SK-N-SH (cell line): ENCODE measurements around the gene ZBTB16. TPM values are rescaled to one million over a fixed set of nuclear protein-coding genes. Genes with fewer than 3 reads are reported as not detected.

Experiments
- CTCF ChIA-PET: fragments of 300-600, 350-600 bp; formaldehyde crosslinking; extraction: SDS; loops from one replicate; lab custom pipeline; 2021; lab: Yijun Ruan, JAX
- POLR2A ChIA-PET: fragments of 350-600 bp; sonication (Branson Sonifier 250); formaldehyde crosslinking; extraction: SDS; loops from one replicate; lab custom pipeline; 2020; ENCODE audit warnings: antibody characterized with exemption, inconsistent platforms; lab: Yijun Ruan, JAX
- DNase-seq: peaks from one replicate; pipeline ENCODE4 v3.0.0; 2012
- H2AFZ ChIP-seq: fragments of 200-600 bp; sonication (generic); 2 replicates; pipeline ENCODE4 v1.8.1; 2016; ENCODE audit warnings: antibody characterized with exemption, mild to moderate bottlenecking, low read depth
- H3F3A ChIP-seq: fragments of 200-600 bp; sonication (generic); replicated peaks from 2 replicates; pipeline ENCODE3; 2016; ENCODE audit warnings: antibody characterized with exemption, mild to moderate bottlenecking; ENCODE audit not compliant: insufficient read depth
- H3K27ac ChIP-seq, 2 experiments: fragments of 200-500 bp in 1 of 2; fragments of 200-600 bp in 1 of 2; sonication (Bioruptor generic) in 1 of 2; sonication (generic), shearing (Covaris generic) in 1 of 2; 2 replicates each; pipeline versions ENCODE4 v1.5.1 to v1.6.1; 2014 to 2016; ENCODE audit warnings: low read depth in 2 of 2, inconsistent platforms in 1 of 2, low read length in 1 of 2, mild to moderate bottlenecking in 1 of 2, mixed read lengths in 1 of 2
- H3K27me3 ChIP-seq: fragments of 200-600 bp; sonication (generic), shearing (Covaris generic); 2 replicates; pipeline ENCODE4 v1.6.1; 2016; ENCODE audit warnings: mixed run types; ENCODE audit not compliant: insufficient read depth
- H3K36me3 ChIP-seq, 2 experiments: fragments of 200-500 bp in 1 of 2; fragments of 200-600 bp in 1 of 2; sonication (Bioruptor generic) in 1 of 2; sonication (generic) in 1 of 2; replicated peaks in 1 of 2; 2 replicates each; pipeline versions ENCODE3 to v1.5.1; 2014 to 2016; ENCODE audit warnings: low read length in 1 of 2, mild to moderate bottlenecking in 1 of 2; ENCODE audit not compliant: insufficient read depth in 2 of 2, control insufficient read depth in 1 of 2
- H3K4me1 ChIP-seq, 2 experiments: fragments of 200-500 bp in 1 of 2; fragments of 200-600 bp in 1 of 2; sonication (Bioruptor generic) in 1 of 2; sonication (generic), shearing (Covaris generic) in 1 of 2; 2 replicates each; pipeline versions ENCODE4 v1.5.1 to v1.6.1; 2014 to 2016; ENCODE audit warnings: low read depth in 1 of 2, low read length in 1 of 2, mixed run types in 1 of 2; ENCODE audit not compliant: insufficient read depth in 2 of 2, control insufficient read depth in 1 of 2
- H3K4me2 ChIP-seq: fragments of 200-600 bp; sonication (generic), shearing (Covaris generic); 2 replicates; pipeline ENCODE4 v1.6.1; 2017; ENCODE audit warnings: mixed run types
- H3K4me3 ChIP-seq, 2 experiments: fragments of 200-500 bp in 1 of 2; fragments of 200-600 bp in 1 of 2; sonication (Bioruptor generic) in 1 of 2; sonication (generic), shearing (Covaris generic) in 1 of 2; 2 replicates each; pipeline versions ENCODE4 v1.5.1 to v1.8.1; 2014 to 2016; ENCODE audit warnings: low read depth in 2 of 2, inconsistent platforms in 1 of 2, low read length in 1 of 2, mild to moderate bottlenecking in 1 of 2, mixed read lengths in 1 of 2, moderate library complexity in 1 of 2
- H3K79me2 ChIP-seq: fragments of 200-600 bp; sonication (generic); 2 replicates; pipeline ENCODE4 v1.8.1; 2017; ENCODE audit warnings: mild to moderate bottlenecking; ENCODE audit not compliant: insufficient read depth
- H3K9ac ChIP-seq: fragments of 200-600 bp; sonication (generic); 2 replicates; pipeline ENCODE4 v1.6.1; 2017; ENCODE audit warnings: mixed run types
- H3K9me2 ChIP-seq: fragments of 200-600 bp; sonication (generic); 2 replicates; pipeline ENCODE4 v1.6.1; 2017; ENCODE audit warnings: mixed run types
- H3K9me3 ChIP-seq: fragments of 200-600 bp; sonication (generic); 2 replicates; pipeline ENCODE4 v1.6.1; 2017; ENCODE audit warnings: mixed run types, mild to moderate bottlenecking, moderate library complexity
- H4K20me1 ChIP-seq: fragments of 200-600 bp; sonication (generic); 2 replicates; pipeline ENCODE4 v1.6.1; 2017; ENCODE audit warnings: mild to moderate bottlenecking, mixed run types; ENCODE audit not compliant: insufficient read depth
- CHD2 ChIP-seq: fragments of 150-350 bp; IDR thresholded peaks from 2 replicates; pipeline ENCODE4 v1.6.1; 2018; ENCODE audit warnings: low read length; ENCODE audit not compliant: partially characterized antibody
- CTCF ChIP-seq: fragments of 200-600 bp; sonication (generic); IDR thresholded peaks from 2 replicates; pipeline ENCODE4 v1.6.1; 2017; ENCODE audit warnings: antibody characterized with exemption, mild to moderate bottlenecking, moderate library complexity
- ELF1 ChIP-seq: IDR thresholded peaks from 2 replicates; pipeline ENCODE4 v1.4.0; 2012
- EP300 ChIP-seq, 2 experiments: IDR thresholded peaks; 2 replicates each; pipeline versions ENCODE4 v1.4.0 to v1.6.1; 2012; ENCODE audit warnings: borderline replicate concordance in 1 of 2, low read depth in 1 of 2, low read length in 1 of 2
- EZH2phosphoT487 ChIP-seq: fragments of 200-600 bp; sonication (generic); IDR thresholded peaks from 2 replicates; pipeline ENCODE4 v1.6.1; 2017; ENCODE audit warnings: low read depth, mixed run types, mild to moderate bottlenecking, antibody characterized with exemption, moderate library complexity, borderline replicate concordance
- FOSL2 ChIP-seq: IDR thresholded peaks from 2 replicates; pipeline ENCODE4 v1.4.0; 2012; ENCODE audit warnings: low read depth, mild to moderate bottlenecking, moderate library complexity, borderline replicate concordance
- FOXM1 ChIP-seq: IDR thresholded peaks from 2 replicates; pipeline ENCODE4 v1.4.0; 2012; ENCODE audit warnings: low read depth, mild to moderate bottlenecking
- GATA2 ChIP-seq: sonication (generic); formaldehyde crosslinking; IDR thresholded peaks from 2 replicates; pipeline ENCODE4 v1.5.0; 2020; ENCODE audit warnings: mild to moderate bottlenecking, missing genetic modification reagents
- IRF3 ChIP-seq: fragments of 150-350 bp; IDR thresholded peaks from 2 replicates; pipeline ENCODE4 v1.6.1; 2016; ENCODE audit warnings: mild to moderate bottlenecking, low read depth, low read length
- NRF1 ChIP-seq: IDR thresholded peaks from 2 replicates; pipeline ENCODE4 v1.6.1; 2012; ENCODE audit warnings: low read depth, mild to moderate bottlenecking, low read length
- PBX3 ChIP-seq: IDR thresholded peaks from 2 replicates; pipeline ENCODE4; 2012
- RFX5 ChIP-seq: IDR thresholded peaks from 2 replicates; pipeline ENCODE4 v1.6.1; 2012; ENCODE audit warnings: mild to moderate bottlenecking, improper control_type of control experiment, low read length
- SIN3A ChIP-seq: IDR thresholded peaks from 2 replicates; pipeline ENCODE4 v1.6.1; 2012; ENCODE audit warnings: low read depth, mild to moderate bottlenecking, low read length, moderate library complexity, borderline replicate concordance
- SMC3 ChIP-seq: IDR thresholded peaks from 2 replicates; pipeline ENCODE4 v1.6.1; 2012; ENCODE audit warnings: low read depth, low read length, improper control_type of control experiment
- TAF1 ChIP-seq: IDR thresholded peaks from 2 replicates; pipeline ENCODE4 v1.6.1; 2012; ENCODE audit warnings: low read depth, mild to moderate bottlenecking, low read length, moderate library complexity, borderline replicate concordance
- TCF12 ChIP-seq: IDR thresholded peaks from 2 replicates; pipeline ENCODE4 v1.4.0; 2012
- TEAD4 ChIP-seq: IDR thresholded peaks from 2 replicates; pipeline ENCODE4 v1.4.0; 2012; ENCODE audit warnings: mild to moderate bottlenecking, borderline replicate concordance; ENCODE audit not compliant: insufficient read depth
- USF1 ChIP-seq: IDR thresholded peaks from 2 replicates; pipeline ENCODE4 v1.4.0; 2012; ENCODE audit warnings: low read depth, borderline replicate concordance
- ZBTB33 ChIP-seq: IDR thresholded peaks from 2 replicates; pipeline ENCODE4 v1.4.0; 2012; ENCODE audit warnings: low read depth, borderline replicate concordance
- WGBS: methylation state at CpG from one replicate; pipeline ENCODE4 v1.1.6; 2017; ENCODE audit warnings: low lambda C conversion rate; 5-methylcytosine and 5-hydroxymethylcytosine counted together
- polyA plus RNA-seq, 3 experiments: library from polyadenylated mRNA; depleted of rRNA; stranded (reverse); fragments of >200 nt; gene quantifications; 2 replicates each; pipeline ENCODE4 v1.2.3, GENCODE V29; 2012
- TF ChIP-seq, protein P1 (sequence below): IDR thresholded peaks from 2 replicates; pipeline ENCODE4 v1.6.1; 2012; ENCODE audit warnings: mild to moderate bottlenecking, low read depth, low read length, moderate library complexity

The ZBTB16 gene
- polyA plus RNA-seq, 1 of the 3 experiments (the other 2 are of a cell fraction), result not detected

DNA sequence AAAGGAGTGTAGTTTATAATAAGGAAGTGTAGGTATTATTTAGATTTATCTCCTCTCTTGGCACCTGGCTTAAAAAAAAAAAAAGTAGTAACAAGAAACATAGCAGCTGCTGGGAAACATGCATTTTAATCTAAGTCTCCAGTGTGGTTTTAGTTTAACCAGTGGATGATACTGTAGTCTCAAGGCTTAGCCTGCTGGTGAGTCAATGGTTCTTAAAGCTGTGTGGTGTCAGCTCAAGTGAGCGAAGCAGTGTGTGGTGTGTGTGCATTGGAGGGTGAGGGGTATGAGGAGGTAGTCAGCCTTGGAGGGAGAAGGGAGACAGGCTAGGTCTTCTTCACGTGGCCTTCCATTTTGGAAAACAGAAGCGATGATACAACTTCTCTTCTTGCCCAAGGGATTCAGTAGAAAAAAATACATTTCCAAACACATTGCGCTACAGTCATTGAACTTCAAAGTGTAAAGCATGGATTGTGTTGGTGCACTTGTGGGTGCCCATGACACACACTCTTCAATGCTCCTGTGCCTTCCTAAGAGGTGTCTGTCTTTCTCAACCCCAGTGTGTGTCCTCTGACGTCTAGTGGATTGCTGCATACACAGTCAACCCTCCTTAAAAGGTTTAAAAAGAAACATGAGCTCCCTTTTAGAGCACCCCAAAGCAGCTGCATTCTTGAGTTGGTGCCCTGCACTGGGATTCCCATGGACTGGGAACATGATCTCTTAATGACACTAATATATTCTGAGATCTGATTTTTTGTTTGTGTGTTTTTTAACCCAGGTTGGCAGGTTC is 40.1 kb downstream of the ZBTB16 start:
- no peaks in the 10 kb centered on the region for H3K9me2 ChIP-seq
- DNase-seq, result no peak
- no peaks in the 10 kb centered on the region for H4K20me1 ChIP-seq
- H2AFZ ChIP-seq, result no peak overlapping the region
- H3K4me3 ChIP-seq, result no peak overlapping the region
- TF ChIP-seq FOSL2 (no peak), CHD2 (no peak), PBX3 (no peak), RFX5 (no peak), TEAD4 (no peak), TAF1 (no peak), EP300 (IDR thresholded peaks at IDR 0.05; ENCODE audit: borderline replicate concordance in 1 of 2, low read depth in 1 of 2, low read length in 1 of 2) (no peak), SIN3A (no peak), IRF3 (no peak), GATA2 (no peak), SMC3 (no peak), TCF12 (no peak), EZH2phosphoT487 (no peak), ZBTB33 (no peak), USF1 (no peak), CTCF (no peak), ELF1 (no peak), FOXM1 (no peak), NRF1 (no peak)
- TF ChIP-seq, protein P1, sequence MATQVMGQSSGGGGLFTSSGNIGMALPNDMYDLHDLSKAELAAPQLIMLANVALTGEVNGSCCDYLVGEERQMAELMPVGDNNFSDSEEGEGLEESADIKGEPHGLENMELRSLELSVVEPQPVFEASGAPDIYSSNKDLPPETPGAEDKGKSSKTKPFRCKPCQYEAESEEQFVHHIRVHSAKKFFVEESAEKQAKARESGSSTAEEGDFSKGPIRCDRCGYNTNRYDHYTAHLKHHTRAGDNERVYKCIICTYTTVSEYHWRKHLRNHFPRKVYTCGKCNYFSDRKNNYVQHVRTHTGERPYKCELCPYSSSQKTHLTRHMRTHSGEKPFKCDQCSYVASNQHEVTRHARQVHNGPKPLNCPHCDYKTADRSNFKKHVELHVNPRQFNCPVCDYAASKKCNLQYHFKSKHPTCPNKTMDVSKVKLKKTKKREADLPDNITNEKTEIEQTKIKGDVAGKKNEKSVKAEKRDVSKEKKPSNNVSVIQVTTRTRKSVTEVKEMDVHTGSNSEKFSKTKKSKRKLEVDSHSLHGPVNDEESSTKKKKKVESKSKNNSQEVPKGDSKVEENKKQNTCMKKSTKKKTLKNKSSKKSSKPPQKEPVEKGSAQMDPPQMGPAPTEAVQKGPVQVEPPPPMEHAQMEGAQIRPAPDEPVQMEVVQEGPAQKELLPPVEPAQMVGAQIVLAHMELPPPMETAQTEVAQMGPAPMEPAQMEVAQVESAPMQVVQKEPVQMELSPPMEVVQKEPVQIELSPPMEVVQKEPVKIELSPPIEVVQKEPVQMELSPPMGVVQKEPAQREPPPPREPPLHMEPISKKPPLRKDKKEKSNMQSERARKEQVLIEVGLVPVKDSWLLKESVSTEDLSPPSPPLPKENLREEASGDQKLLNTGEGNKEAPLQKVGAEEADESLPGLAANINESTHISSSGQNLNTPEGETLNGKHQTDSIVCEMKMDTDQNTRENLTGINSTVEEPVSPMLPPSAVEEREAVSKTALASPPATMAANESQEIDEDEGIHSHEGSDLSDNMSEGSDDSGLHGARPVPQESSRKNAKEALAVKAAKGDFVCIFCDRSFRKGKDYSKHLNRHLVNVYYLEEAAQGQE, result no peak
- no peaks in the 10 kb centered on the region for H3K9me3 ChIP-seq
- POLR2A ChIA-PET, result no interaction called here
- no peaks in the 10 kb centered on the region for H3K36me3 ChIP-seq
- H3K27me3 ChIP-seq, result no peaks in the 10 kb centered on the region; the same call in 1 of the 2 replicates
- no peak overlapping the region for H3K4me2 ChIP-seq
- H3K9ac ChIP-seq, result no peak overlapping the region
- CTCF ChIA-PET, result interaction anchor here (0.7 to 1.2 kb wide), 3 partner anchors 8 to 162 kb away, joined by 3 read pairs; no protein-coding TSS in a partner anchor
- H3K4me1 ChIP-seq, result no peaks in the 10 kb centered on the region; a peak in 1 of 4 replicates
- WGBS, result 40% methylated on average over 5 of the region's 5 CpGs
- H3F3A ChIP-seq, result no peaks in the 10 kb centered on the region
- H3K27ac ChIP-seq, result no peak overlapping the region
- no peaks in the 10 kb centered on the region for H3K79me2 ChIP-seq
